HuH-7 (cell line): ENCODE measurements around the gene CLUH.

Experiments
- DNase-seq: peaks from one replicate; pipeline ENCODE4 v3.0.0; 2011; ENCODE audit warnings: low spot score

Gene CLUH, protein sequence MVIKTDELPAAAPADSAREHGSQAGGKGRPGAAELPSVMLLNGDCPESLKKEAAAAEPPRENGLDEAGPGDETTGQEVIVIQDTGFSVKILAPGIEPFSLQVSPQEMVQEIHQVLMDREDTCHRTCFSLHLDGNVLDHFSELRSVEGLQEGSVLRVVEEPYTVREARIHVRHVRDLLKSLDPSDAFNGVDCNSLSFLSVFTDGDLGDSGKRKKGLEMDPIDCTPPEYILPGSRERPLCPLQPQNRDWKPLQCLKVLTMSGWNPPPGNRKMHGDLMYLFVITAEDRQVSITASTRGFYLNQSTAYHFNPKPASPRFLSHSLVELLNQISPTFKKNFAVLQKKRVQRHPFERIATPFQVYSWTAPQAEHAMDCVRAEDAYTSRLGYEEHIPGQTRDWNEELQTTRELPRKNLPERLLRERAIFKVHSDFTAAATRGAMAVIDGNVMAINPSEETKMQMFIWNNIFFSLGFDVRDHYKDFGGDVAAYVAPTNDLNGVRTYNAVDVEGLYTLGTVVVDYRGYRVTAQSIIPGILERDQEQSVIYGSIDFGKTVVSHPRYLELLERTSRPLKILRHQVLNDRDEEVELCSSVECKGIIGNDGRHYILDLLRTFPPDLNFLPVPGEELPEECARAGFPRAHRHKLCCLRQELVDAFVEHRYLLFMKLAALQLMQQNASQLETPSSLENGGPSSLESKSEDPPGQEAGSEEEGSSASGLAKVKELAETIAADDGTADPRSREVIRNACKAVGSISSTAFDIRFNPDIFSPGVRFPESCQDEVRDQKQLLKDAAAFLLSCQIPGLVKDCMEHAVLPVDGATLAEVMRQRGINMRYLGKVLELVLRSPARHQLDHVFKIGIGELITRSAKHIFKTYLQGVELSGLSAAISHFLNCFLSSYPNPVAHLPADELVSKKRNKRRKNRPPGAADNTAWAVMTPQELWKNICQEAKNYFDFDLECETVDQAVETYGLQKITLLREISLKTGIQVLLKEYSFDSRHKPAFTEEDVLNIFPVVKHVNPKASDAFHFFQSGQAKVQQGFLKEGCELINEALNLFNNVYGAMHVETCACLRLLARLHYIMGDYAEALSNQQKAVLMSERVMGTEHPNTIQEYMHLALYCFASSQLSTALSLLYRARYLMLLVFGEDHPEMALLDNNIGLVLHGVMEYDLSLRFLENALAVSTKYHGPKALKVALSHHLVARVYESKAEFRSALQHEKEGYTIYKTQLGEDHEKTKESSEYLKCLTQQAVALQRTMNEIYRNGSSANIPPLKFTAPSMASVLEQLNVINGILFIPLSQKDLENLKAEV (N-terminal part only)

DNA sequence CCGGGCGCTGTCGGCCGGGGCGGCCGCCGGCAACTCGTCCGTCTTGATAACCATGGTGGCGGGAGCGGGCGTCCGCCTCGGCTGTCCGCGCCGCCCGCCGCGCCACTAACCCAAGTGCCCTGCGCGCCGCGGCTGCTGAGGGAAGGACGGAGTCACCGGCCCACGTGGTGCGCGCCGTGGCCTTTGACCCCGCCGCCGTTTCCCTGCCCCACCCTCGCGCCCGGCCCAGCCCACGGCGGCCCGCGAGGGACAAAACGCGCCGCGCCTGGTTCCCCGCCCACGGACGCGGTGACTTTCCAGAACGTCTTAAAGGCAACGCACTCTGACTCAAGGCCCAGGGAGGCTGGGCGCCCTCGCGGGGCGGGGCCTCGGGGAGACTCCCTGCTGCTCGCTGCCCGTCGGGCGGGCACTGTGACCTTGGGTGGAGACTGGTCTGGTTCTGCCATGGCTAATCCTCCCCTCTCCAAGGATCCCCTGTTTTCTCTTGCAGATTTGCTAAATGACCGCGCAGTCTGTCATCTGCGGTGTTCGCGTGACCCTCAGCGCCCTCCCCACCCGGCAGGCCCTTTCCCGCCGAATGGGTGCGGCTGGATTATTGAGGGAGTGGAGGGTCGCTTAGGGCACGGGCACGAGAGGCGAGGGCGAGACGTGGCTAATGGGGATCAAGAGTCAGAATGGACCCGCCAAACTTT lies at the start of gene CLUH:
Gene CLUH, minus strand, starts transcription at position 157 of the 692 bp plus-strand sequence. Its CDS starts 103 bp downstream, at position 54.
- DNase-seq, result peak; percentile 87

DNA sequence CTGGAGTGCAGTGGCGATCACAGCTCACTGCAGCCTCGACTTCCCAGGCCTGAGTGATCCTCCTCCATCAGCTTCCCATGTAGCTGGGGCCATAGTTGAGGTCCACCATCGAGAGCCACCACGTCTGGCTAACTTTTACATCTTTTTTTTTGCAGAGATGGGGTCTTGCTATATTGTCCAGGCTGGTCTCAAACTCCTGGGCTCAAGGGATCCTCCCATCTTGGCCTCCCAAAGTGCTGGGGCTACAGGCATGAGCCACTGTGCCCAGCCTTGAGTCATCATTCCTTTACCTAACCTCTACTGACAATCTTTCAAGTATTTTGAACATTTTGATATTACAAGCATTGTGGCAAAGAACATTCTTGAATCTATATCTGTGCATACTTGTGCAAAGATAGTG lies 47.3 kb upstream of the CLUH start:
- DNase-seq, result no peak

DNA sequence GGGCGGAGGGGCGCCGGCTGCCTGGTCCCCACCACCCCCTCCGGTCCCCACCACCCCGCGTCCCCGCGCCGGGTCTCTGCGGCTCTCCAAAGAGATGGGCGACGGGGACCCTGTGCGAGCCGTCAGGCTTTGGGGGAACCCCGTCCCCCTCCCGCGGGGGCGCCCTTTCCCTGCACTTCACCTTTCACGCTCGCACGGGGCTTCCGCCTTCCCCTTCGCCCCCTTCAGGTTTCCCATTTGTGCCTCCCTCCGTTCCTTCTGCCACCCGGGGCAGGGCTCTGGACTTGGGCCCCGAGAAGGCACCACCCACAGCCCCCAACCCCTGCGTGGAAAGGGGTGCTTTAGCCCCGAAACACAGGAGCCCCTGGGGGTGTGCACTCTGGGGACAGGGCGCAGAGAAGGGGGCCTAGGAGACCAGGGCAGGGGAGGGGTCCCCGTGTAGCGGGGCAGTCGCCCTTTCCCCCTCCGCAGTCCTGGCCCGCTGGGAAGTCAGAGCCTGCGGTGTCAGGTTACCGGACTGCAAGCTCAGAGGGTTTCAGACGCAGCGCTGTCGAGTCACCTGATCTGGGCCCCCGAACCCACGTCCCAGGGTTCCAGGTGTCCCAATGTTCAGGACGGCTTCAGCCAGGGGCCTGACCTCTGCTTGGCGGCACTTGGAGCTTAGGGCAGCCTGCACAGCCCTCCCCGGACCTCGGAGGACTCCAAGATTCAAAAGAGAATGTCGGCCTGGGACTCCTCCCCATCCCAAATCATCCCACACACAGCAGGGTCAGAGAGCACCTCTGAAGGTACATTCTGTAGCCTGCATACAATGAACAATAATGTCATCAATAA lies 44.5 kb upstream of the CLUH start:
- DNase-seq, result peak; percentile 59

DNA sequence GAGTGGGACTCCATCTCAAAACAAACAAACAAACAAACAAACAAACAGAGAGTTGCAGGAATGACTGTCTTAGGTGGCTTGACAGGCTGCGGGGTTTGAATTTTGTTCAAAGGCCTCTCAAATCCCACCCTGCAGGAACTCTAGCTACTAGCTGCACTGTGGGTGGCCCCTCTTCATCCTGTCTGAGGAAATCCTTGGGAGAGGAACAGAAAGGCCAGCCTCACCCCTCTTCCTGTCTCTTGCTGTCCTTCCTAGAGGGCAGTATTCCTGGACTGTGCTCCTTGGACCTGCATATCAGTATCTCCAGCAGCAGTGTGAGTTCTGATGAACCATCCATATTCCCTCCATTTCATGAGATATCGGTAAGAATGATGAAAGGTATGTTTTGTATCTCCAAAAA lies 39.9 kb upstream of the CLUH start:
- no peak for DNase-seq

DNA sequence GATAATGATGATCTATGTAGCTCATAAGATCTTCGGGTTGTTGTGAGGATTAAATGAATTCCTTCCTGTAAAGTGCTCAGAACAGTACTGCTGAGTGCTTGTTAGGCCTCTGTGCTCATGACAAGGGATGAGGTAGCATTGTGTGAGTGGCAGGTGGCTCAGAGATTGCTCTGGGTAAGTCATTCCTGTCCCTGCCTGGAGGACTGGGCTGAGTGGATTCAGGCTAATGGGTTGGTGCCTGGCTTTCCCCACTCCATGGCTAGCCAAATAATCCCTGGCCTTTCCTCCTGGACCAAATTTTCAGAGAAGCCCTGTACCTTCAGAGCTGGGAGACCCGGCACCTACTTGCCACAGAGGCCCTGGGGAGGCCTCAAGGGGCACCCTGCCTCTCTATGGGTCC lies 39.2 kb upstream of the CLUH start:
- no peak for DNase-seq

DNA sequence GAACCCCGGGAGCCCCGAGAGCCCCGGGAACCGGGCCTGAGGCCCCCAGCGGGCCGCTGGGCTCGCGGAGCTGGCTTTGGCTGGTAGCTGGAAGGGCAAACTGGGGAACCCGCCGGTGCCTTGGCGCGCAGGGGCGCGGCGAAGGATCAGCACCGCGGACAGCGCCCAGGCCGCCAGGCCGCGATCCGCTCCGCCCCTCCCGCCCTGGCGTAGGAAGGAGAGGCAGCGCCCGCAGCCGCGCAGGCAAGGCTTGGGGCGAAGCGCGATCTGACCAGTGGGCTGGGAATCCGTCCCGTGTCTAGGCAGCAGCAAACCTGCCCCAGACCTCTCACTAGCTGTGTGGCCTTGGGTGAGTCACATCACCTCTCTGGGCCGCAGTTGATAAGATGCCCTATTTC lies 38.2 kb upstream of the CLUH start:
- DNase-seq, result peak; percentile 80

DNA sequence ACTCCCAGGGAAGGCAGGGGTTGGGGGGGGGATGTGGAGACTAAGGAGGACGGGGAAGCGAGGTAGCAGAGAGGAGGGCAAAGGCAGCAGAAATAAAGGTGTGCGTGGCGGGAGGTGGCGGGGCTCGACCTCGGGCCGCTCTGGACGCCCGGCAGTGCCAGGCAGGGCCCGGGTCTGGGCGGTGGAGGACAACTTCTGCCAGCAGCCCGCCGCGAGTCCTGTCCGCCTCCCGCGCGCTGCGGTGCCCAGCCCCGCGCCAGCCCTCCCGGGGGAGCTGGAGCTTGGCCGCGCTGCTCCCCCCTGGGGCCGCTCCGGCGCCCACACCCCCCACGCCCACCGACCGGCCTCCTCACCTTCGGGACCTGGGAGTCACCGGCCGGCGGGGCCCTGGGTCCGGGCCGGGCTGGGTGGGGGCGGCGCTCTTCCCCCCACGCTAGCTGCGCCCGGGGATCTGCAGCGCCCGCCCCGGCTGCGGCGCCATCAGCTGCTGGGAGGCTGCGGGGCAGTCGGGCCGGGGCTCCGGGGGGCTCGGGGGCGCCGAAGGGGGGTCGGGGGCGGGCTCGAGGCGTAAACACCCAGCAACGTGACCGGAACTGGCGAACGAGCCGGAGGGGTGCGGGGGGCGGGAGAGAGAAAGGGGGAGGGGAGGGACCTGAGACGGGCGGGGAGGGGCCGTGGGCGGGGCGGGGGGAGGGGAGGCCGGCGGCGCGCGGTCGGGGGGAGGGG lies 37.7 kb upstream of the CLUH start, which contains the start of gene CCDC92B:
Gene CCDC92B, minus strand, starts transcription at position 595 of the 726 bp plus-strand sequence. CDS start 14,507 bp downstream, outside the sequence.
- no peak for DNase-seq

DNA sequence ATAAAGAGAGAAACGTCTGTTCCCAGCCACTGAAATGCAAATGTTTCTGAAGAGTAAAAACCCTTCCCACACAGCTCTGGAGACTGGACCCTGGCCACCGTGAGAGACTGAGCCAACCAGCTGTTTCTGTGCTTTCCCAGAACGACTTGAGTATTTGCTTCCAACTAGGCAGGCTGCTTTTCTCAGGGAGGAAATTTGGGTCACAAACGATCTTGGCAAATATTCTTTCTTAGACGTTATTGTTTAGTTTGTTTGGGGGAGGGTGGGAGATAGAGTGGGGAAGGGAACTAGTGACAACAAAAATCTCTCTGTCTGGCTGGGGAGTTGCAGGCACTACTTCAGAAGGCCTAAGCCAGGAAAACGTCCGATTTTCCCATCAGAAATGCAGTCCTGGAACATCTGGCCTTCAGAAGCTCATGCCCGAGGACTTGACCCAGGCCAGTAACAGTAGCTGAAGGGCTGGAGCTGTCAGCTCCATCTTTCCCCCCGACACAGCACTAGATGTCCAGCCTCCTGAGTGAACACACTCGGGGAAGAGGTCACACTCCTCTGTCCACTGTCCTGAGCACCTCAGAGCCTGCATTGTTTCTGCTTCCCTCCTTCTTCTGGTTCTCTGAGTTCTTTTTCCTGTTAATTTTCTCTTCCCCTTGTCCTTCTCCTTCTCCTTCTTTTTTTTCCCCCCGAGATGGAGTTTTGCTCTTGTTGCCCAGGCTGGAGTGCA lies 33.9 kb upstream of the CLUH start:
- no peak for DNase-seq

DNA sequence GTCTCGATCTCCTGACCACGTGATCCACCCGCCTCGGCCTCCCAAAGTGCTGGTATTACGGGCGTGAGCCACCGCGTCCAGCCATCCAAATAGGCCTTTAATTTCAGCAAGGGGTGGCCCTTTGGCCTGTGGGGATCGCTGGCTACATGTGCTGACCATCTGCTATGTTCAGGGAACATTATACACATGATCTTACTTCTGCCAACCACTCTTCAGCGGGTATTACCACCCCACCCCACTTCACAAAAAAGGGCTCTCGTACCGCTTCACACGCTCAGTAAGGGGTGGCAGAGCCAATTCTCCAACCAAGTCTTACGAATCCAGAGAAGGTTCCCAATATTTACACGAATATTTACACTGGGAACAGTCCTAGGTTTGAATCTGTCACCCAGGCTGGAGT lies 26.1 kb upstream of the CLUH start:
- DNase-seq, result no peak

DNA sequence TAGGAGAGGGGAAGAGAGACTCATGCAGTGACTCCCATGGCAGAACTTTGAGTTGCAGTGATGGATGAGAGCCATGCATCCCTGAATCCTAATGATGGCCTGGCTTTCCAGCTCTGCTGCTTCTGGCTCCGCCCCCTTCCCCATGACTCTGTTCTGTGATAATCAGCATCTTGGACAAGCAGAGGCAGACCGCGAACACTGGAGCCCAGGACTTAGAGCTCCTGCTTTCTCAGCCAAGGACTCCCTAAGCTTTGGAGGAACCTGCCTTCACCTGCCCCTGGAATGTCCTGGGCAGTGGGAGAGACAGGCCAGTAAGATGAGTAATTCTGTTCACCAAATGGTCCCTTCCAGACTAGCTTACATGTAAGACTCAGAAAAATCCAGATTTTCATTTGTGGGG lies 25.4 kb upstream of the CLUH start:
- no peak for DNase-seq

DNA sequence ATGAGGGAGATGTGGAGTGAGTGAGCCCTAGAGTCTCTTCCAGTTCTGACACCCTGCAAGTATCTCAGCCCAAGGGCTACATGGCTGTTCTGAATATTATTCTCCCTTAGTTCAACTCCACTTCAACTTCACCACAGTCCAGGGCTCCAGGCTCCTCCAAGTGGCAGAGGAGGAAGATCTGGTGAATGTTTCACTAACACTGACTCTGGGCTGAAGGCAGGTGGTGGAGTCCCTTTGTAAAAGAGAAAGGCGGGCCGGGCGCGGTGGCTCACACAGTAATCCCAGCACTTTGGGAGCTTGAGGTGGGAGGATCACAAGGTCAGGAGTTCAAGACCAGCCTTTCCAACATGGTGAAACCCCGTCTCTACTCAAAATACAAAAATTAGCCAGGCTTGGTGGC lies 24.3 kb upstream of the CLUH start:
- DNase-seq, result no peak

DNA sequence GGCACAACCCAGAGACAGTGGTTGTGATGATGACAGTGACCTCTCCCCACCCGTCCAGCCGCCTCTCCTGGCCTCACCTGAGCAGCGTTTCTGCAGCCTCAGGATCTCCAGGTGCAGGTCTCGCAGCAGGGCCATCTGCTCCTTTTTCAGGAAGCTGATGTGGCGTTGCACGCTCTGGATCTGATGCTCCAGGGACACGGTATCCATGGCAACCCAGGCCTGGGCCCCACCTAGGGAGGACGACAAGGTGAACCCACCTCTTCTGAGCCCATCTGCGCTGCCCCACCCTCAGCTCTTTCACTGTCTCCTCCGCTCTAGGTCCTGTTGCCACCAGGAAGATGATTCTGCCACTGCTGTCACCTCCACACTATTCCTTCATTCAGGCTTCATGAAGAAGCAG lies 23.4 kb upstream of the CLUH start:
- DNase-seq, result no peak

DNA sequence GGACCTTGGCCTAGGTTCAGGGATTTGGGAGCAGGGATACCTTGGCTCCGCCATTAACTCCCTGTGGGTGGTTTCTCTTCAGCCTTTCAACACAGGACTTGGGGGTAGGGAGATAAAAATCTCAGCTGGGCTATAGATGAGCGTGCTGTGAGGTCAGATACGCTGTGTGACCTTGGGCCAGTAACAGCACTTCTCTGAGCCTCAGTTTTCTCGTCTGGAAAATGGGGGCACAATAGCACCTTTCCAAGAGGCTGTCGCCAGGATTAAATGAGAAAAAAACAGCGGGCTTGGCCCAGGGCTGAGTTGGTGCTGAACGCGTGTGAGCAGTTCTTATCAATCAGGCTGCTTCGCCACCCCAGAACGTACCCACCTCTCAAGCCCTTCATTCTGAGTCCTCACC lies 20.2 kb upstream of the CLUH start:
- no peak for DNase-seq

DNA sequence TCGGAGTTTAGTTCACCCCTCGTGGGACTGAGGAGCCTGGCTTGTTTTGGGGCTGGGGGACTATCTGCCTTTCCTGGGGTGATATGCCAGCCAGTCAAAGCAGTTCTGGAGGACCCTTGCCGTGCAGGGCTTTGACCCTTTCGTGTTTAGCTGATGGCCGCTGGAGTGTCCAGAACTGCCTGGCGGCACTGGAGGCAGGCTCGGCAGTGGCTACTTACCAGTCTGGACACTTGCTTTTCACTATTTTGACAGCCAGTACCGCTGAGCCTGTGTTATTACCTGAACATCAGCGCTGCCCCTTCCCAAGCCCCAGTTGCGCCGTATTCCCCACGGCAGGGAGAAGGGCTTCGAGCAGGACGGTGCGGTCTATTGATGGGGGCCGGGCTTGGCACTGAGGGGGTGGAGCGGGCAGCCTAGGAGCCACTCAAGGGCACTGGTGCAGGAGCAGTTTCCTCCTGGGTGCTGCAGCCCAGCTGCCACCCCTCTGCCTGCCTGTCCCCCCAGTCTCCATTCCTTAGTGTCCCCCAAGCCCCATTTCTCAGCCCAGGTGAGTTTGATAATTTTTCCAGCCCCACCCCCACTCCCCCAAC lies 19.3 kb upstream of the CLUH start:
- no peak for DNase-seq

DNA sequence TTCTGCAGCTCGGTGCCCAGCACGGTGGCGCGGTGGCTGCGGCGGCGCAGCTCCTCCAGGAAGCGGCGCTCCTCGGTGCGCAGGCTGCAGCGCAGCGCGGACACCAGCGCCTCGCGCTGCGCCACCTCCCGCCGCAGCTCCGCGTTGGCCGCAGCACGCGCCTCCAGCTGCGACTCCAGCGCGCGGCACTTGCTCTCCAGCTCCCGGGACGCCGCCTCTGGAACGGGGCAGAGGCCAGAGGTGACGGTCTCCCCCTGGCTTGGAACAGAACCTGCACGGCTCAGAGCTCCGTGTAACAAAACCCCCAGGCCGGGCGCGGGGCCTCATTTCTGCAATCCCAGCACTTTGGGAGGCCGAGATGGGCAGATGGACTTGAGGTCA lies 13.2 kb upstream of the CLUH start:
- DNase-seq, result peak; percentile 52

DNA sequence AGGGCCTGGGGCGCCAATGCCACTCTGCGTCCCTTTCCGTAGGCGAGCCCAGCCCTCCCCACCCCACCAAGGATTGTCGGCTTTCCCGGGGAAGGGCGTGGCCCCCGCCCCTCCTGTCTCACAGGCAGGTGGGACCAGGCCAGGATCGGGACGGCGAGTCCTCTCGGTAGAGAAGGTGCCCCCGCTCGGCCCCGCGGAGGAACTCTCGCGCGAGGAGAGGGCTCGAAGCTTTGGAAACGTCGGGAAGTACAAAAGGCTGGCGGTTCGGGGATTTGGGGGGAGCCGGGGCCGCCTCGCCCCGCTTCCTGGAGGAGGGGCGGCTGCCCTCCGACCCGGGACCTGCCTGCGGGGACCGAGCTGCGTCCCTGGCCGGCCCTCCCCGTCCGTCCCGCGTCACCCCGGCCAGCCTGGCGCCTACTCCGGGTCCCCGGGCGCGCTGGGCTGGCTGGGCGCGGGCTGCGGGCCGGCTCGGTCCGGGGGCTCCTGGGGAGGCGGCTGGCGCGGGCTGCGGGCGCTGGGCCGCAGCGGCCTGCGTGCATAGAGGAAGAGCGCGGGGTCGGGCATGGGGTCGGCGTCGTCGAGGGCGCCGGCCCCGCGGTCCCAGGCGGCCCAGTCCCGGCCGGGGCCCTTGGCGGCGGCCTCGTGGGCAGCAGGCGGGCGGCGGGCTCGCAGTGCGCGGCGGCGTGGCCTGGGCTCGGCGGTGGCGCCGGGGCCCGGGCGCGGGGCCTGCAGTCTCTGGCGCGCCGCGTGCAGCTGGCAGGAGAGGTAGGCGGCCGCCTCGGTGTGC lies 12.6 kb upstream of the CLUH start:
- DNase-seq, result no peak

DNA sequence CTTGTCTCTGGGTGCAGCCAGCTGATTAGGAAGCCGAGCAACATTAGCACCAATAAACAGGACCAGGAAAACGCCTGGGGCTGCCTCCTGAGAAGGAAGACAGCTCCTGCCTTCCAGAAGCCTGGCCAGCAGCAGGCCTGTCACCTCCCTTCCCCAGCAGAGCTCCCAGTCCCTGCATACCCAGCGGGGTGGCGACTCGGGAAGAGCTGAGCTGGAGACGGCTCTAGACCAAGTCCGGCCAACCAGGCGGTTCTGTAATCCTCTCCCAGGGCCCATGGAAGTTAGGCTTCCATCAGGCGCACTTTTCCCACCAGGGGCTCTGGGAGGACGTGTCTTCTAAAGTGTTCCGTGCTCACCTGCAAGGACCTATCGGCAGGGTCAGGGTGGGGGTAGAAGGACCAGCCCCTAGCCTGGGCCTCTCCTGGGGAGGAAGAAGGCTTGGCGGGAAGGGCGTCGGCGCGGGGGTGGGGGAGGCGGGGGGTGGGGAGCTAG lies 12.0 kb upstream of the CLUH start:
- DNase-seq, result no peak

DNA sequence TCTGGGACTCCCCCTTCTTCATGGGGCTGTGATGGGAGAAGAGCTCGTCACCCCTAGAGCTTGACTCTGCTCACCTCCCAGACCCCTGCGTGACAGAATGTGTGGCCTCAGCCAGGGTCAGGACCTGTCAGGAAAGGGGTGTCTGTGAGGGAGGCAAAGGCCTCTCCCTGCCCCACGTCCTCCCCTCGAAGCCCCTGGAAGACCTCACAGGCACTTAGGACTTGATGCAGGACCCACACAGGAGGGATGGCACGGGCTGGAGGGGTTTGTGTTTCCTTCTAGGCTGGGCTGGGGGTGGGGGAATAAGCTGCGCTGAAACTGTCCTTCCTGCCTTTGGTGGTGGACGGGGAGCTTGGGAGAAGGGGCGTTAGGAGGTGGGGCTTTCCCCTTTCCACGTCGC lies 11.0 kb upstream of the CLUH start:
- no peak for DNase-seq
